Hepatic stellate cell (primary cell): ENCODE measurements around the gene UBE3B.

Experiments used
- DNase-seq: peaks from one replicate; pipeline ENCODE4 v3.0.0; 2011; ENCODE audit warnings: low spot score

The UBE3B gene

DNA sequence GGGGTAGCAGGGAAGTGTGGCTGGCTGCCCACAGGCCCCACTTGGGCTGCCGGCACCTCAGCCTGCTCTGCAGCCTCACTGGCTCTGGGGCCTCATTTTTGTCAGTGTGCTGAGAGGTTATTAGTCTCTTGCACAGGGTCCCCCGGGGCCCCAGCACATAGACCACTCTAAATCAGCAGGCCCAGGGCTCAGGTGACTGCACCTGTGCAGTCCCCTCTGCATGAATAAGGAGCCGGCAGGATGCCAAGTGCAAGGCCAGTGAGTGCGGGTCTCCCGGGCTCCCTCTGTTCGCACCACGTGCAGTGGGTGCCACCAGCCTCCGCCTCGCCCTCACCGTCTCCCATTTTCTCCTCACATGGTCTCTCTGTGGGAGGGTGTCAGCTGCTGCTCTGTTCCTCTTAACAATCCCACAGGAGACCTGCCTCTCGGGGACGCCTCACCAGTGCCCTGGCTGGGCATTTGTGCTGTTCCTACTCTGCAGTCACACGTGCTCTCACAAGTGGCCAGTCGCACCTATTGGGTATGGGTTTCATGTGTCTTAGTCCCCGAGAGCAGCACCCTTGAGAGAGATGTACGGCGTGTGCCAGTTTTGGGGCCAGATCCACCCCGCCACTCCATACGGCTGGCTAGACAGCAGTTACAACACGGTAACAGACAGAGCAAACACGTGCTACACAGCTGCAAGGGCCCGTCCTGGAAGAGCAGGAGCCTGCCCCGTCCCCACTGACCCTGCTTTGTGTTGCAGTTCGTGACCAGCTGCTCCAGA lies 55.5 kb downstream of the UBE3B start:
- DNase-seq, result no peak

GRCh38 chr12:109533487-109533740 lies 56.0 kb downstream of the UBE3B start:
- DNase-seq, result no peak

- no peak for DNase-seq
Observed at GRCh38 chr12:109534456-109534855, 57.0 kb downstream of the UBE3B start.

DNA sequence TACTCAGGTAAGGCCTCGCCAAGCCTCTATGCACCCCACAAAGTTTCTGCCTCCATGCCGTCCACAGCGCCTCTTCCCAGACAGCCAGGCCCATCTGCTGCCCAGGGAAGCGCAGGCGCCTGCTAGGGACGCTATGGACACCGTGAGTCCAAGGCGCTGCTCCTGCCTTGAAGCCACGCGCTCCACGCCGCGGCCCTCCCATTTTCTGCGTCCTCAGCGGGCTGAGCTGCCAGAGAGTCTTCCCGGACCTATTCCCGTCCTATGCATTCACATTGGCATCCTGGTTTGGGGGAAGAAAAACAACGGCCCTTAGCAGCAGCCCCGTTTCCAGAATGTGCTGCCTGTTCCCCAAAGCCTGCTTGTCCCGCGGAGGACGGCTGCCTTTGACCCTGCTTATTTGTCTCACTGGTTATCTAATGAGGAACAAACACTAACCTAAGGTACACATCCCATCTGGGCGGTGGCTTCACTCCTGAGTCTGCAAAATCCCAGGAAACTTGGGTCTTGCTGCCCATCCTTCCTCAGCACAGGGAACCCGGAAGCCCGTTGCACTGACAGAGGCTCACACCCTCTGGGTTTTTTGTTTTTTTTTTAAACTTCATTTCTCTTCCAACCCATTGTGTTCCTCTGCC lies 57.9 kb downstream of the UBE3B start:
- no peak for DNase-seq

DNA sequence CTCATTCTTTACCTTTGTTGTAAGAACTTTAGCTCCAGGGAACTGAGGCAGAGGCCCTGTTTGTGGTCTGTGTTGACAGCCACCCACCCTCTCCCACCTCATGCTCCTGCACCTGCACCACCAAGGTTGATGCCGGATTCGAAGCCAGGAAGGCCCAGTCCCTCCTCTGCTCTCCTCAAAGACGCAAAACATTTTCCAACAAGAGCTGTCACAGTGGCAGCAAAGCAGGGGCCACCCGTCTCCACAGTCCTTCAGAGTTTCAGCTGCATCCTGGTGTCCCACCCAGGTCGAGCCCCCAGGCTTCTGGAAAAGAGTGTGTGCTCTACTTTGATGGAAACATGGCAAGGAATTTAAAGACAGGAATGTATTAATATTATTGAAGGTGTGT lies 58.4 kb downstream of the UBE3B start:
- no peak for DNase-seq

GRCh38 chr12:109537136-109537535 lies 59.7 kb downstream of the UBE3B start:
- DNase-seq, result no peak

- no peak for DNase-seq
Observed at GRCh38 chr12:109538191-109538863, 60.9 kb downstream of the UBE3B start.

GRCh38 chr12:109539508-109539907 lies 62.1 kb downstream of the UBE3B start:
- DNase-seq, result peak; percentile 82

DNA sequence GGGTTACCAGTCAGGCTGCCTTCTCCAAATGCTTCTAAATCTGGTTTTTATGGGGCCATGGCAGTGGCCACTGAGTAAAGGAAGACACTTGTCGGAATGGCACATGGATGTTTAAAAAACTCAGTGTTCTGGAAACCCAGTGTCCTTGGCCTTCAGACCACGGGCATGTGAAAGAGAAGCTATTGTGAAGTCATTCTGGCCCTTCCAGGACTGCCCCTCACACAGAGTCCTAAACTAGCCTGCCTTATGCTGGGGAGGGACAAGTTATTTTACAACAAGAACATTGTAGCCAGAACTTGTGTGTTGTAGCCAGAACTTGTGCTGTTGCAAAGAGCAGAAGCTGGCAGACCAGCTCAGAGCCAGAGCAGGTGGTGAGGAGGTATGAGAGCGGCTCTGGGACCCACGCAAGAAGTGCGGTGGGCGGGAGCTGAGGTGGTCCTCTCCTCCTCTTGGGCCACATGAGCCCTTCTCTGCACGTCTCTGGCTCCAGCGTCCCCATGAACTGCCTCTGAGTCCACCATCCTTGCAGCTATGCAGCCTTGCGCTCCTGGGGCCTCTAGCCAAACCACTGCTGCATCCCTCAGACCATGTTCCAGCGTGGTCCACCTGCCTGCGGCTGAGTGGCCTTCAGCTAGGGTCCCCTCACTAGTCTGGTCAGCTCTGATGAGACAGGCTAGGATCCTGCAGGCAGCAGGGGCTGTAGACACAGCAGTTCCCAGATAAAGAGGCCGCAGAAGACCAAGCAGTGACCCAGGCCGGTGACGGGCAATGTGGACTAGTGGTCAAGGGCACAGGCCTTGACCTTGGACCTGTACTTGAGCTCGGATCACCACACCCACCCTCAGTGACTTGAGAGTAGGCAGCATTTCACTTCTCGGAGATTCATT lies 63.3 kb downstream of the UBE3B start:
- DNase-seq, result no peak

- no peak for DNase-seq
Observed at GRCh38 chr12:109541413-109541726, 63.9 kb downstream of the UBE3B start.

DNA sequence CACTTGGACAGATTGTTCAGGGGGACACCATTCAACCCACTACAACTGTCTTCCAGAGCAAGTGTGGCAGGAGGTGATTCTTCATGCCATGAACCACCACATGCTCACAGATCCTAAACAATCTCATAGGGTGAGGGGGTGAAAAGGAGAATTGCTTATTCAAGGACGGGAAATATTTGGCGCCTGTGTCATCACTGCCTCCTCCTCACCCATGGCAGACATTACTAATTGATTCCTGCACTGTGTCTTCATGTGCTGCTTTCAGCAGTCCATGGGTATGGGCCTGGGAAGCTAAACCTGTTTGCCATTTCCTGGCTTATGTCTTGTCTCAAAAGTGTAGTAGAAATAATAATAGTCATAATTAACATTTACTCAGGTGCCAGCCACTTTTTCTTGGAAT lies 64.6 kb downstream of the UBE3B start:
- peak; percentile 45 for DNase-seq

GRCh38 chr12:109542876-109543275 lies 65.4 kb downstream of the UBE3B start:
- no peak for DNase-seq

GRCh38 chr12:109544955-109545531 lies 67.6 kb downstream of the UBE3B start:
- DNase-seq, result no peak

DNA sequence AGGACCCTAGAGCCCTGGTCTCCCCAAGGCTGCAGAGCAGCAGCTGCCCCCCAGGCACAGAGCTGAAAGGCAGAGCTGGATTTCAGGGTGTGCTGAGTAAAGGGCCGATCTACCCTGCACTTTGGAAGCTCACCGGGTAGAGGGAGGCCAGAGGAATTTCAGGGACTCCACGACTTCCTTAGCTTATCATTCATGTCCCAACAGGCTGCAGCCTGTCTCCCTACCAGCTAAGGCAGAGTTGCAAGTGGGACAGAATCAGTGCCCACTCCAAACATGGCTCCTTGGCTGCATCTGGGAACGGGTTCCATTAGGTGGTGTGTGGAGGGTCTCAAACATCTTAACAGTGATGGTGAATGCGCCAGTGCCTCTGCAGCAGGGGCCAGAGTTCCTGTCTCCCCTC lies 68.4 kb downstream of the UBE3B start:
- no peak for DNase-seq

- no peak for DNase-seq
Observed at GRCh38 chr12:109547286-109547685, 69.9 kb downstream of the UBE3B start.

- DNase-seq, result no peak
Observed at GRCh38 chr12:109548258-109548657, 70.8 kb downstream of the UBE3B start.

DNA sequence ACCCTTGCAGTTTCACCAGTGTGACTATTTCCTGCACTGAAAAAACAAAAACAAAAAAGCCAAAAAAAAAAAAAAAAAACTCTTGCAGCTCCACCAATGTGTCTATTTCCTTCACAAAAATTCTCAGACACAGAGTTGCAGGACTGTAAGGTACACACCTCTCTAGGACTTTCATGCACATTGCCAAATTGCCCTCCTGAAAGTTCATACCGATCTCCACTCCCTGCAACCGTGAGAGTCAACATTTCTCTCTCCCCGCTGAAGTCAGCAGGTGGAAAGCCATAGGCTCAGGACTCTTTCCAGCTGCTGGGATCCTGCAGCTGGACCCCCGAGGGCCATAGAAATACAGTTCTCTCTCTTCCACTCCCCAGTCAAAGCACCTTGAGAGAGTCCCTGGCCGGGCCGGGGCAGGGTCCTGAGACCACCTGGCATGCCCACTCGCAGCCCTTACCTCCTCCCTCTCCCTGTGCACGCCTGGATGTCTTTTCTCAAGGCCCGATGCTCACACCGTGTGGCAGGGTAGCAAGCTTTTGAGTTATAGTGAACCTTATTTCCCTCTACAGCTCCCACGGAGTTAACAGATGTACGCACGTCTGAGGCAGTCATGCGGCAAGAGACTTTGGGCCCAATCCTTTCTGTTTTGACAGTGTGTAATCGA lies 72.3 kb downstream of the UBE3B start:
- no peak for DNase-seq

- no peak for DNase-seq
Observed at GRCh38 chr12:109550281-109550680, 72.8 kb downstream of the UBE3B start.

DNA sequence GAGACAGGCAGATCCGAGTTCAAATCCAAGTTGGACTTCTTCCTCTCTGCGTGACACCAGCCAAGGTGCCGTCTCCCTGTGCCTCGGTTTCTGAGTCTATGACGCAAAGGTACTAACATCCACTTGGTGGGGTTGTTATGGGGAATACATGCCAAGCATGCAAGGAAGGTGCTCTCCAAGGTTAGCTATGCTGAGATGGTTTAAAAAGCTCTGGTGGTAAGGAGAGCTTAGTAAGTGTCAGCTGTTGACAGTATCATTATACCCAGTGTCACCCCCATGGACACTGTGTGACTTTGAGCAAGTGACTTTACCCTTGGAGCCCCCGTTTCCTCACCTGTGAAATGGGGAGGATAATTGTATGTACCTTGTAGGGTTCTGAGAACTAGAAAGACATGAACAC lies 73.7 kb downstream of the UBE3B start:
- DNase-seq, result no peak

- no peak for DNase-seq
Observed at GRCh38 chr12:109552971-109553370, 75.5 kb downstream of the UBE3B start.

DNA sequence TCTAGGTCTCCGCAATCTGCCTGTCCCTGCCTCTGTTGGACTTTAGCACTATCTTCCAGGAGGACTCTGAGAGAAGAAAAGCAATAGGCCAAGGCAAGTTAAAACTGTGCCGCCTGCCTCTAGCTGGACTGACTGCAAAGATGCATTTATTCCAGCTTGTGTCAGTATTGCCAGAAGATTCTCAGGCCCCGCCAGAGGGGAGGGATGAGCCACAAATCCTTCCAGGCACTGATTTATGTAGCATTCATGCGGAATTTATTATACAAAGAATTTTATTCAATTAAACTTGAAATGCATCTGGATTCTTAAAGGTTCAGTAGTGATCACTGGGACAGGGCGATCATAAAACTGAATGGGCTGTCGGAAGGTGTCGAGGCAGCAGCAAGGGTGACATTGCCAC lies 76.0 kb downstream of the UBE3B start:
- no peak for DNase-seq
